Measurements from ENCODE around the gene TUBD1.
"Not testable (repeated sequence)": the region's sequence is repeated elsewhere in the genome, so short reads cannot be mapped to it uniquely, and the experiment has no call there.

DNA sequence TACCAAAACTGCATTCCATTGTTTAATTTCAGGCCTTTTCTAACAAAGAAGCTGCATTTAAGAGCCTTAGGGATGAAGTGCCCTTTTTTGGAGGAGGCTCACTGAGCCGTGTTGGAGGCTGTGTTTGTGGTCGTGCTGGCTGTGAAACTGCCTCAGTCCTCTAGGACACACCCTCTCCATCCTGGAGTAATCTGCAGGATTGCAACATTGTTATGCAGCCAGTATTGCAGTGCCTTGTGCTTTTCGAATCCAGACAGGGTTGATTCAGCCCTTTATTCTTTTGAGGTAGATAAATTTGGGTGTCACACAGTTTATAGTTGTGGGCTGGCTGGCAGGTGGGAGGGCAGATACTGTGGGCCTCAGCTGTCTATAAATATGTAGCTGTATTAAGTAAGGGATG lies 38.0 kb upstream of the TUBD1 start:
- not testable (repeated sequence) for TF ChIP-seq RARB, CSDC2 (CRISPR knock-in tag; IDR thresholded peaks at IDR 0.05)
- TF ChIP-seq, protein P1, sequence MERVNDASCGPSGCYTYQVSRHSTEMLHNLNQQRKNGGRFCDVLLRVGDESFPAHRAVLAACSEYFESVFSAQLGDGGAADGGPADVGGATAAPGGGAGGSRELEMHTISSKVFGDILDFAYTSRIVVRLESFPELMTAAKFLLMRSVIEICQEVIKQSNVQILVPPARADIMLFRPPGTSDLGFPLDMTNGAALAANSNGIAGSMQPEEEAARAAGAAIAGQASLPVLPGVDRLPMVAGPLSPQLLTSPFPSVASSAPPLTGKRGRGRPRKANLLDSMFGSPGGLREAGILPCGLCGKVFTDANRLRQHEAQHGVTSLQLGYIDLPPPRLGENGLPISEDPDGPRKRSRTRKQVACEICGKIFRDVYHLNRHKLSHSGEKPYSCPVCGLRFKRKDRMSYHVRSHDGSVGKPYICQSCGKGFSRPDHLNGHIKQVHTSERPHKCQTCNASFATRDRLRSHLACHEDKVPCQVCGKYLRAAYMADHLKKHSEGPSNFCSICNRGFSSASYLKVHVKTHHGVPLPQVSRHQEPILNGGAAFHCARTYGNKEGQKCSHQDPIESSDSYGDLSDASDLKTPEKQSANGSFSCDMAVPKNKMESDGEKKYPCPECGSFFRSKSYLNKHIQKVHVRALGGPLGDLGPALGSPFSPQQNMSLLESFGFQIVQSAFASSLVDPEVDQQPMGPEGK (CRISPR knock-in tag; IDR thresholded peaks at IDR 0.05; ENCODE audit: borderline replicate concordance) = not testable (repeated sequence)

Data from SK-N-SH treated with all-trans-retinoic acid at 6 μM for 48 hours (cell line).